Measurements from ENCODE around the gene RAB28.
A peak's percentile ranks its signal among the peaks of the same experiment; 100 is the strongest.
"Not testable (repeated sequence)": the region's sequence is repeated elsewhere in the genome, so short reads cannot be mapped to it uniquely, and the experiment has no call there.

The RAB28 gene

DNA sequence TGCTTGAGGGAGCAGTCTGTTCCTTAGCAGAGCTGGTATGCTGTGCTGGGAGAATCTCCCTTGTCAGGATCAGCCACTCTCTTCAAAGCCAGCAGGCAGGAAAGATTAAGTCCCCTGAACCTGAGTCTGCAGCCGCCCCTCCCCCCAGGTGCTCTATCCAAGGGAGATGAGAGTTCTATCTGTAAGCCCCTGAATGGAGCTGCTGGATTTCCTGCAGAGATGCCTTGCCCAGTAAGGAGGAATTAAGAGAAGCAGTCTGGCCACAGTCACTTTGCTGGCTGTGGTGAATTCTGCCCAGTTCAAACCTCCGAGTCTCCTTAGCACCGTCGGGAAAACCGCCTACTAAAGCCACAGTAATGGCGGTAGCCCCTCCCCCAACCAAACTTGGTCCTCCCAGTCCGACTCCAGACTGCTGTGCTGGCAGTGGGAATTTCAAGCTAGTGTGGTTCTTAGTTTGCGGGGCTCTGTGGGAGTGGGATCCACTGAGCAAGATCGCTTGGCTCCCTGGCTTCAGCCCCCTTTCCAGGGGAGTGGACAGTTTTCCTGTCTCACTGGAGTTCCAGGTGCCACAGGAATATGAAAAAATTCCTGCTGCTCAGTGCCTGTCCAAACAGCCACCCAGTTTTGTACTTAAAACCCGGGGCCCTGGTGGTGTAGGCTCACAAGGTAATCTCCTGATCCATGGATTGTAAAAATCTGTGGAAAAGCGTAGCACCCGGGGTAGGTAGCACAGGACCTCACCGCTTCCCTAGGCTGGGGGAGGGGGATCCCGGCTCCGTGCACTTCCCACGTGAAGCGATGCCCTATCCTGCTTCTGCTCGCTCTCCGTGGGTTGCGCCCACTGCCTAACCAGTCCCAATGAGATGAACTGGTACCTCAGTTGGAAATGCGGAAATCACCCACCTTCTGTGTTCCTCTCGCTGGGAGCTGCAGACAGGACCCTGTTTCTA lies 38.0 kb downstream of the RAB28 start:
- peak; percentile 20 for DNase-seq (ENCODE audit: low read depth)

GRCh38 chr4:13441506-13441905 lies 42.6 kb downstream of the RAB28 start:
- no peak for DNase-seq (ENCODE audit: low read depth)

- no peak for DNase-seq (ENCODE audit: low read depth)
Measured at GRCh38 chr4:13436962-13437361, 47.2 kb downstream of the RAB28 start.

- DNase-seq (ENCODE audit: low read depth): no peak
Measured at GRCh38 chr4:13432453-13432852, 51.7 kb downstream of the RAB28 start.

GRCh38 chr4:13430834-13431568 lies 53.1 kb downstream of the RAB28 start:
- DNase-seq (ENCODE audit: low read depth): no peak

- no peak for DNase-seq (ENCODE audit: low read depth)
Measured at GRCh38 chr4:13427599-13428325, 56.4 kb downstream of the RAB28 start.

- no peak for DNase-seq (ENCODE audit: low read depth)
Measured at GRCh38 chr4:13415068-13415785, 68.9 kb downstream of the RAB28 start.

GRCh38 chr4:13413729-13414437 lies 70.3 kb downstream of the RAB28 start:
- no peak for DNase-seq (ENCODE audit: low read depth)

DNA sequence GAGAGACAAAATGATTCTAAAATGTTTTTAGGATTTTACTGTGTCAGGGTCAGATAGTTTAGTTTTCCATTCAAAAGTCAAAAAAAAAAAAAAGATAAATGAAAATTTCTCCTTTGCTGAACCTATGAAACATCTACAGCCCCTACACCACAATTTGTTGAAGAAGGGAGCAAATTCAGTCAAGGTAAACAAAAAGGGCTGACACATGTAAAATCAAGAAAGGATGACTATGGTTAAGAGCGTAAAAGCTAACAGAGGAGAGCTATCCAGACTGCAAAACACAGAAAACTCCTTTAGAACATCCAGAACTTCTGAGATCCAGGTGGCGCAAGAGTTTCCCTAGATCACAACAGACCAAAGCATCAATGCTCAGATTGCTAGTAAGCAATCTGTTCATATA lies 72.2 kb downstream of the RAB28 start:
- no peak for DNase-seq (ENCODE audit: low read depth)

- no peak for DNase-seq (ENCODE audit: low read depth)
Measured at GRCh38 chr4:13409324-13409723, 74.8 kb downstream of the RAB28 start.

DNA sequence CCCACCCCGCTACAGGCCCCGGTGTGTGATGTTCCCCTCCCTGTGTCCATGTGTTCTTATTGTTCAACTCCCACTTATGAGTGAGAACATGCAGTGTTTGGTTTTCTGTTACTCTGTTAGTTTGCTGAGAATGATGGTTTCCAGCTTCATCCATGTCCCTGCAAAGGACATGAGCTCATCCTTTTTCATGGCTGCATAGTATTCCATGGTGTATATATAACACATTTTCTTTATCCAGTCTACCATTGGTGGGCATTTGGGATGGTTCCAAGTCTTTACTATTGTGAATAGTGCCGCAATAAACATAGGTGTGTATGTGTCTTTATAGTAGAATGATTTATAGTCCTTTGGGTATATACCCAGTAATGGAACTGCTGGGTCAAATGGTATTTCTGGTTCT lies 78.0 kb downstream of the RAB28 start:
- not testable (repeated sequence) for DNase-seq (ENCODE audit: low read depth)

DNA sequence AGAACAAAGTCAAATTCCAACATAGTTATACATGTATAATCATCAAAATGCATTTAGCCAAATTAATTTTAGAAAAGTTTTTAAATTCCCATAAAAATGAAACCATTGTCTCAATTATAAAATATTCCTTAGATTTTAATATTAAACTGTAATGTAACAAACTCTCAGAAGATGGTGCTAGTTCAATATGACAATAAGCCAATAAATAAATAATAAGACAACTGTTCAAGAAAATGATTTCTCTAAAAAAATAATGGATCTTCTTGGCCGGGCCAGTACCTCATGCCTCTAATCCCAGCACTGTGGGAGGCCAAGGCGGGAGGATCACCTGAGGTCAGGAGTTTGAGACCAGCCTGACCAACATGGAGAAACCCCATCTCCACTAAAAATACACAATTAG lies 80.3 kb downstream of the RAB28 start:
- no peak for DNase-seq (ENCODE audit: low read depth)

- no peak for DNase-seq (ENCODE audit: low read depth)
Measured at GRCh38 chr4:13403326-13403725, 80.8 kb downstream of the RAB28 start.

DNA sequence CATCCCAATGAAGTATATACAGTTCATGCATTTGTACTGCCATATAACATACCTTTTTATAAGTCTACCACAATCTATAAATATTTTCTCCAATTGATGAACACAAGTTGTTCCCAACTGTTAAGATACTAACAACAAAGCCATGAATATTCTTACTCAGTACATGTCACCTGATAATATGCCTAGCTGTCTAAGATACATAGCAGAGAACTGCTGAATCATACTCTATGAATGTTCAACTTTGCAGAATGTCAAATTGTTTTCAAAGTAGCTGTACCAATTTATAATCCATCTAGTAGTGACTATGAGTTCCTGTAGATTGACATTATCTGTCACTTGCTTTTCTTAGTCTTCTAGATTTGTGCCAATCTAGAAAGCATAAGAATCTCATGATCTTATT lies 84.9 kb downstream of the RAB28 start:
- DNase-seq (ENCODE audit: low read depth): peak; percentile 68

- peak; percentile 23 for DNase-seq (ENCODE audit: low read depth)
Measured at GRCh38 chr4:13396161-13396560, 88.0 kb downstream of the RAB28 start.

- DNase-seq (ENCODE audit: low read depth): not testable (repeated sequence)
Measured at GRCh38 chr4:13389901-13390300, 94.2 kb downstream of the RAB28 start.

- no peak for DNase-seq (ENCODE audit: low read depth)
Measured at GRCh38 chr4:13386405-13387107, 97.6 kb downstream of the RAB28 start.

GRCh38 chr4:13384055-13384454 lies 100.1 kb downstream of the RAB28 start:
- no peak for DNase-seq (ENCODE audit: low read depth)

GRCh38 chr4:13378973-13379759 lies 105.0 kb downstream of the RAB28 start:
- DNase-seq (ENCODE audit: low read depth): no peak

GRCh38 chr4:13371048-13371447 lies 113.1 kb downstream of the RAB28 start:
- peak; percentile 11 for DNase-seq (ENCODE audit: low read depth)
